IPS DF 6.9 (cell line): Measurements from ENCODE around the gene LRP5.

Experiments
- DNase-seq: peaks from one replicate; pipeline ENCODE4 v3.0.0-alpha.2; 2013; ENCODE audit warnings: low read depth, low spot score
- H3K27ac ChIP-seq: one replicate; pipeline ENCODE4 v1.5.1; 2013; ENCODE audit warnings: low read length, control low read depth
- H3K27me3 ChIP-seq: 2 replicates; pipeline ENCODE4 v1.6.1; 2013; ENCODE audit warnings: mild to moderate bottlenecking, low read length; ENCODE audit not compliant: control insufficient read depth, insufficient read depth
- H3K36me3 ChIP-seq: 2 replicates; pipeline ENCODE4 v1.6.1; 2013; ENCODE audit warnings: low read length; ENCODE audit not compliant: control insufficient read depth, insufficient read depth
- H3K4me1 ChIP-seq: 2 replicates; pipeline ENCODE4 v1.6.1; 2013; ENCODE audit warnings: low read length; ENCODE audit not compliant: control insufficient read depth, insufficient read depth
- H3K4me3 ChIP-seq: 2 replicates; pipeline ENCODE4 v1.5.1; 2013; ENCODE audit warnings: mild to moderate bottlenecking, low read length
- H3K9me3 ChIP-seq: 2 replicates; pipeline ENCODE4 v1.6.1; 2013; ENCODE audit warnings: low read length, inconsistent platforms; ENCODE audit not compliant: control insufficient read depth, insufficient read depth
- WGBS: extraction: QIAGEN DNeasy Blood & Tissue Kit; methylation state at CpG from one replicate; pipeline ENCODE4 v1.1.7; 2013; ENCODE audit warnings: mixed read lengths, missing lambda C conversion rate; ENCODE audit not compliant: insufficient read length, insufficient coverage; 5-methylcytosine and 5-hydroxymethylcytosine counted together

Gene LRP5

DNA sequence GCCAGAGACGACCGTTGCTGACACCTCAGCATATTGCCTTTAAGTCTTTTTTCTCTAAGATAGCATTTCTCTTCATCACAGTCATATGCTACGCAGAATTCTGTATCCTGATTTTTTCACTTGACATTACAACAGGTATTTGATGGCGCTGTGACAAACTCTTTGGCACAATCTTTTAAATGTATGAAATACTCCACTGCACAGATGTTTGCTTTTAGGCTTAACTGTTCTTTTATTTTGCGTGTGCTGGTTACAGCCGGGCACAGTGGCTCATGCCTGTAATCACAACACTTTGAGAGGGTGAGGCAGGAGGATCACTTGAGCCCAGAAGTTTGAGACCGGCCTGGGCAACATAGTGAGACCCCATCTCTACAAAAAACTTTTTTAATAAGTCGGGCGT is 96.1 kb downstream of the LRP5 start:
- Histone ChIP-seq H3K27me3 (no peaks in the 10 kb centered on the region), H3K27ac (no peak overlapping the region), H3K4me3 (no peak overlapping the region), H3K9me3 (no peaks in the 10 kb centered on the region), H3K36me3 (peaks cover 24% of the 10 kb centered on the region), H3K4me1 (no peaks in the 10 kb centered on the region)
- DNase-seq, result no peak
- WGBS, result no CpG with 5 or more reads among the region's 9 CpGs

DNA sequence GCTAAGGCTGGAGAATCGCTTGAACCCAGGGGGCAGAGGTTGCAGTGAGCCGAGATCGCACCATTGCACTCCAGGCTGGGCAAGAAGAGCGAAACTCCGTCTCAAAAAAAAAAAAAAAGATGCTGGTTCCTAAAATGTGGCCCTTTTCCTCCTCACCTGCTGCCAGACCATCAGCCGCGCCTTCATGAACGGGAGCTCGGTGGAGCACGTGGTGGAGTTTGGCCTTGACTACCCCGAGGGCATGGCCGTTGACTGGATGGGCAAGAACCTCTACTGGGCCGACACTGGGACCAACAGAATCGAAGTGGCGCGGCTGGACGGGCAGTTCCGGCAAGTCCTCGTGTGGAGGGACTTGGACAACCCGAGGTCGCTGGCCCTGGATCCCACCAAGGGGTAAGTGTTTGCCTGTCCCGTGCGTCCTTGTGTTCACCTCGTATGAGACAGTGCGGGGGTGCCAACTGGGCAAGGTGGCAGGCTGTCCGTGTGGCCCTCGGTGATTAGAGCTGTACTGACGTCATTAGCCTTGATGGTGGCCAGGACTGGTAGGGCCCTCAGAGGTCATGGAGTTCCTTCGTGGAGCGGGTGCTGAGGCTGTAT is 97.5 kb downstream of the LRP5 start:
- Histone ChIP-seq H3K36me3 (peaks cover 29% of the 10 kb centered on the region), H3K27ac (no peak overlapping the region), H3K9me3 (no peaks in the 10 kb centered on the region), H3K4me3 (no peak overlapping the region), H3K4me1 (no peaks in the 10 kb centered on the region), H3K27me3 (no peaks in the 10 kb centered on the region)
- DNase-seq, result no peak
- no CpG with 5 or more reads among the region's 30 CpGs for WGBS

DNA sequence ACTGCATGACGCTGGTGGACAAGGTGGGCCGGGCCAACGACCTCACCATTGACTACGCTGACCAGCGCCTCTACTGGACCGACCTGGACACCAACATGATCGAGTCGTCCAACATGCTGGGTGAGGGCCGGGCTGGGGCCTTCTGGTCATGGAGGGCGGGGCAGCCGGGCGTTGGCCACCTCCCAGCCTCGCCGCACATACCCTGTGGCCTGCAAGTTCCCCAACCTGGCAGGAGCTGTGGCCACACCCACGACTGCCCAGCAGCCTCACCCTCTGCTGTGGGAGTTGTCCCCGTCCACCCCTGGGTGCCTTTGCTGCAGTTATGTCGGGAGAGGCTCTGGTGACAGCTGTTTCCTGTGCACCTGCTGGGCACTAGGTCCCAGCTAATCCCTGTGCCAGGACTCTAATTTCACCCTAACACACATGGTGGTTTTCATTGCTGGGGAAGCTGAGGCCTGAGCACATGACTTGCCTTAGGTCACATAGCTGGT is 99.2 kb downstream of the LRP5 start:
- no peaks in the 10 kb centered on the region for H3K9me3 ChIP-seq
- H3K4me1 ChIP-seq, result no peaks in the 10 kb centered on the region
- no peak overlapping the region for H3K4me3 ChIP-seq
- DNase-seq, result no peak
- H3K27ac ChIP-seq, result no peak overlapping the region
- H3K36me3 ChIP-seq, result peaks cover 28% of the 10 kb centered on the region
- WGBS, result no CpG with 5 or more reads among the region's 17 CpGs
- H3K27me3 ChIP-seq, result no peaks in the 10 kb centered on the region

DNA sequence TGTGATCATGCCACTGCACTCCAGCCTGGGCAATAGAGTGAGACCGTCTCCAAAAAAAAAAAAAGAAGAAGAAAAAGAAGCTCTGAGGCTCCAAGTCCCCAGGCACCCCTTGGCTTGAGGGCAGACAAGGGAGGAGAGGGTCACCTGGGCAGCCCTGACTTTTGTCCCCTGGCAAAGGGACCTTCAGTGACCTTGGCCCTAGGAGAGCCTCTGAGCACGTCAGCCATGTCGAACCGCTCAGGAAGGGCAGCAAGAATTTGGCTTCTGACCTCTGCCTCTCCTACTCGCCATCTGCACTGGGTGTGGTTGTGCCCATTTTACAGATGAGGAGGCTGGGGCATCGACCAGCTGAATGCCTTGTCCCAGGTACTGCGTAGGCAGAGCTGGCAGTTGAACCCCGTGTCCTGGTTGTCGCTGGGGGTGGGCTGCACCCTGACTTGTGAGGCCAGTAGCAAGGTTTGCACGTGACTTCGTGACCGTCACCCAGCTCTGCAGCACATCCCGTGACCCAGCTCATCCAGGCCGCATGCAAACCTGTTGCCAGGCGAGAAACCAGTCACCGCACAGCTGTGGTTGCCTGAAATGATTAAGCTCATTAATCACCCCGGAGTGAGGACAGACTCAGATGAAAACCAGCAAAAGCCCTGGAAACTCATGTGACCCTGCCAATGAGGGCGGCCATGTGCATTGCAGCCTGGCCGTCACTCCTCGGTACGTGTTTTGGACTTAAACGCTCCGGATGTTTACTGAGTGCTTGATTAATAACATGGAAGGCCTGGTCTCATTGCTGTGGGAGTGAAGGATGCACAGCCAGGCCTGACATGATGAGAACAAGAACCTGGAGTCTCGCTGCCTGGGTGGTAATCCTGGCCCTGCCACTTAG is 100.4 kb downstream of the LRP5 start:
- H3K4me1 ChIP-seq, result no peaks in the 10 kb centered on the region
- no peaks in the 10 kb centered on the region for H3K27me3 ChIP-seq
- no CpG with 5 or more reads among the region's 24 CpGs for WGBS
- peaks cover 27% of the 10 kb centered on the region for H3K36me3 ChIP-seq
- no peak overlapping the region for H3K4me3 ChIP-seq
- H3K27ac ChIP-seq, result no peak overlapping the region
- no peak for DNase-seq
- no peaks in the 10 kb centered on the region for H3K9me3 ChIP-seq

DNA sequence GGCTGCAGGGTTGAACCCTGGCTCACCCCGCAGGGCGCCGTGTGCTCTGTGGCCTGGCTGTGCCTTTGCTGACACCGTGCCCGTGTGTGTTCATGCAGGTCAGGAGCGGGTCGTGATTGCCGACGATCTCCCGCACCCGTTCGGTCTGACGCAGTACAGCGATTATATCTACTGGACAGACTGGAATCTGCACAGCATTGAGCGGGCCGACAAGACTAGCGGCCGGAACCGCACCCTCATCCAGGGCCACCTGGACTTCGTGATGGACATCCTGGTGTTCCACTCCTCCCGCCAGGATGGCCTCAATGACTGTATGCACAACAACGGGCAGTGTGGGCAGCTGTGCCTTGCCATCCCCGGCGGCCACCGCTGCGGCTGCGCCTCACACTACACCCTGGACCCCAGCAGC is 101.2 kb downstream of the LRP5 start:
- Histone ChIP-seq H3K27me3 (no peaks in the 10 kb centered on the region), H3K9me3 (no peaks in the 10 kb centered on the region), H3K27ac (no peak overlapping the region), H3K36me3 (peaks cover 27% of the 10 kb centered on the region), H3K4me3 (no peak overlapping the region), H3K4me1 (no peaks in the 10 kb centered on the region)
- DNase-seq, result no peak
- no CpG with 5 or more reads among the region's 27 CpGs for WGBS

DNA sequence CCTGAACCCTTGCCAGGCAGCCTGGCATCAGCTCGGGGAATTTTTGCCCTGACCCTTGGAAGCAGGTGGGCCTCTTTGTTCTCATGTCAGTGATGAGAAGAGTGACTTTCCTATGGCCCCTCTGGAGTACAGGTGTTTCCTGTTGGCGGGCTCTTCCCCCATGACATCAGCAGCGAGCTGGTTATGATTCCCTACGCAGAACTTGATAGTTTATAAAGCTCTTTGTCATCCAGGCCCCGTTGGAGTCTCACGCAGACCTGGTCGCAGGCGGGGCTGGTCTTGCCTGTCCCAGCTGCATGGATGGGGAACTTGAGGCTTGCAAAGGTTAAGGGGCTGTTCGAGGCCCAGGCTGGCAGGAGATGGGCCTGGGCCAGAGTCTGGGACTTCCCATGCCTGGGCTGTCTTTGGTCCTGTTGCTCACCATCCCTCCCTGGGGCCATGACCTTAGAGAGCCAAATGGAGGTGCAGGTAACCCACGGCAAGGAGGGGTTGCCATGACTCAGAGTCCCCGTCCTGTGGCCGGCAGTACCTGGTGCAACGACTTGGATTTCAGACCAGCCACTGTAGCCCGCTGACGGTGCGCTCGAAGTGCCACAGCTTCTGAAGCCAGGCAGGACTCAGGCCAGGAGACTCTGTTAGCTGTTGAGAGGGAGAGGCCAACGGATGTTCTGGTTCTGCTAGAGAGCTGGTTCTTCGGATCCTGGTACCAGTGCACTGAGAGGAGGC is 102.3 kb downstream of the LRP5 start:
- no CpG with 5 or more reads among the region's 19 CpGs for WGBS
- H3K36me3 ChIP-seq, result peaks cover 27% of the 10 kb centered on the region
- no peak for DNase-seq

DNA sequence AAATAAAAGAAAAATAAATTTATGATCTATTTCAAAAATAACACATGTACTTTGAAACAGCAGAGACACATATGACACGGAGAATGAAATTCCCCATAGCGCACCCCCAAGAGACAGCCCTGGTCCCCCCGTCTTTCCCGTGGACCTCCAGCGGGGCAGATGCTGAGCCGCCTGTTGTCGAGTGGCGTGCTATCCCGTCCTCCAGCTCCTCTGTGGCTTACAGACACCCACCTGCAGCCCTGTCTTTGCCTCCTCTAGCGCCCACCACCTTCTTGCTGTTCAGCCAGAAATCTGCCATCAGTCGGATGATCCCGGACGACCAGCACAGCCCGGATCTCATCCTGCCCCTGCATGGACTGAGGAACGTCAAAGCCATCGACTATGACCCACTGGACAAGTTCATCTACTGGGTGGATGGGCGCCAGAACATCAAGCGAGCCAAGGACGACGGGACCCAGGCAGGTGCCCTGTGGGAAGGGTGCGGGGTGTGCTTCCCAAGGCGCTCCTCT is 103.7 kb downstream of the LRP5 start:
- Histone ChIP-seq H3K4me3 (no peak overlapping the region), H3K27ac (no peak overlapping the region), H3K36me3 (peaks cover 25% of the 10 kb centered on the region), H3K9me3 (no peaks in the 10 kb centered on the region), H3K4me1 (no peaks in the 10 kb centered on the region), H3K27me3 (no peaks in the 10 kb centered on the region)
- WGBS, result no CpG with 5 or more reads among the region's 22 CpGs
- DNase-seq, result no peak

More for the DNA sequence above, 102.3 kb downstream of the LRP5 start:
- Histone ChIP-seq H3K9me3 (no peaks in the 10 kb centered on the region), H3K27ac (no peak overlapping the region), H3K4me1 (no peaks in the 10 kb centered on the region), H3K4me3 (no peak overlapping the region), H3K27me3 (no peaks in the 10 kb centered on the region)

DNA sequence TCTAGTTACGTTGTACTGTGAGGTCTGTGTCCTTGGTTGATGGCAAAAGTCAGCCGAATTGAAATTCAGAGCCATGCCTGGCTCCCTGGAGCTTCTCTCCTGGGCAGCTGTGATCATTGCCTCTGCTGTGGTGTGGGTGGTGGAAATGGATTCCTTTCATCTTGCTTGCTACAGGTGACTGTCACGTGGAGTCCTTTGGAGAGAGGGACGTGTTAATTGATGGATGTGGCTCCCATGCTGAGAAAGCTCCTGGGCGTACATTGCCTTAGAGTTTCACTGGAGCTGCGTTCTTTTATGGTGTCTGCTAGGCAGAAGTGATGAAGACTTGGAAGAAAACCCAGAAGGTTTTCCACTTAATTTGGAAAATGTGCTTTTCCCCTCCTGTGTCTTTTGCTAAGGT is 106.3 kb downstream of the LRP5 start:
- WGBS, result no CpG with 5 or more reads among the region's 6 CpGs
- Histone ChIP-seq H3K4me3 (no peak overlapping the region), H3K27ac (no peak overlapping the region), H3K4me1 (no peaks in the 10 kb centered on the region), H3K27me3 (no peaks in the 10 kb centered on the region), H3K9me3 (no peaks in the 10 kb centered on the region), H3K36me3 (peaks cover 13% of the 10 kb centered on the region)
- no peak for DNase-seq

DNA sequence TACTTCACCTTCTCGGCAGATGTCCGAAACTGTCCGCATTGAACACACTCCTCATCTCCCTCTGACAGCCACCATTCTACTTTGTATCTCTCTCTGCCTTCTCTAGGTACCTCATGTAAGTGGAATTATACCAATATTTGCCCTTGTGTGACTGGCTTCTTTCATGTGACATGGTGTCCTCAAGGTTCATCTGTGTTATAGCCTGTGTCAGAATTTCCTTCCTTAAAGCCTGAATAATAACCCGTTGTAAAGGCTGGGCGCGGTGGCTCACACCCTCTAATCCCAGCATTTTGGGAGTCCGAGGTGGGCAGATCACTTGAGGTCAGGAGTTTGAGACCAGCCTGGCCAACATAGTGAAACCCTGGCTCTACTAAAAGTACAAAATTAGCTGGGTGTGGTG is 107.8 kb downstream of the LRP5 start:
- Histone ChIP-seq H3K4me3 (no peak overlapping the region), H3K9me3 (no peaks in the 10 kb centered on the region), H3K4me1 (no peaks in the 10 kb centered on the region), H3K36me3 (peaks cover 7% of the 10 kb centered on the region), H3K27ac (no peak overlapping the region), H3K27me3 (no peaks in the 10 kb centered on the region)
- no CpG with 5 or more reads among the region's 7 CpGs for WGBS
- no peak for DNase-seq

DNA sequence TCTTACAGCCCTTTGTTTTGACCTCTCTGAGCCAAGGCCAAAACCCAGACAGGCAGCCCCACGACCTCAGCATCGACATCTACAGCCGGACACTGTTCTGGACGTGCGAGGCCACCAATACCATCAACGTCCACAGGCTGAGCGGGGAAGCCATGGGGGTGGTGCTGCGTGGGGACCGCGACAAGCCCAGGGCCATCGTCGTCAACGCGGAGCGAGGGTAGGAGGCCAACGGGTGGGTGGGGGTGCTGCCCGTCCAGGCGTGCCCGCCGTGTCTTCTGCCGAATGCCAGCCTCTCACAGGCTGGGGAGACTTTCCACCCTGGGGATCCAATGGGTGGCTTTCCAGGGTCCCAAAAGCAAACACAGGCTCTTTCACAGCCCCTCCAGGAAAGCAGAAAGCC is 111.1 kb downstream of the LRP5 start:
- H3K27me3 ChIP-seq, result no peaks in the 10 kb centered on the region
- no peaks in the 10 kb centered on the region for H3K9me3 ChIP-seq
- no CpG with 5 or more reads among the region's 21 CpGs for WGBS
- H3K4me1 ChIP-seq, result no peaks in the 10 kb centered on the region
- H3K4me3 ChIP-seq, result no peak overlapping the region
- no peak overlapping the region for H3K27ac ChIP-seq
- DNase-seq, result no peak
- H3K36me3 ChIP-seq, result peaks cover 18% of the 10 kb centered on the region
